Lower lobe of right lung (tissue), 2 donors: ENCODE results near the gene GRAMD2A. TPM values are rescaled to one million over a fixed set of nuclear protein-coding genes. Genes with fewer than 3 reads are reported as not detected.

Source experiments
- ATAC-seq, 2 donors: fragments of 200-7000 bp; cut with Tn5 transposase; one replicate each; pipeline ENCODE4 v1.9.1; 2020 to 2022; ENCODE audit warnings: mild to moderate bottlenecking in 2 of 2, moderate library complexity in 2 of 2
- DNase-seq: peaks from one replicate; pipeline ENCODE4 v3.0.0-alpha.2; 2020
- H3K27ac ChIP-seq: fragments of 200-600 bp; one replicate; pipeline ENCODE4 v1.8.0; 2022
- H3K27me3 ChIP-seq: fragments of 200-600 bp; one replicate; pipeline ENCODE4 v1.8.0; 2022; ENCODE audit warnings: low read depth
- H3K36me3 ChIP-seq: fragments of 200-600 bp; one replicate; pipeline ENCODE4 v1.8.0; 2022; ENCODE audit warnings: mild to moderate bottlenecking
- H3K4me1 ChIP-seq: fragments of 200-600 bp; one replicate; pipeline ENCODE4 v1.8.0; 2022
- H3K4me3 ChIP-seq: fragments of 200-600 bp; one replicate; pipeline ENCODE4 v1.8.0; 2022; ENCODE audit warnings: mild to moderate bottlenecking
- H3K9me3 ChIP-seq: fragments of 200-600 bp; one replicate; pipeline ENCODE4 v1.8.0; 2022
- CTCF ChIP-seq: fragments of 200-600 bp; IDR thresholded peaks from one replicate; pipeline ENCODE4 v1.8.0; 2022; ENCODE audit warnings: antibody characterized with exemption, mild to moderate bottlenecking
- intact Hi-C: fragments of 100-400 bp; cut with DNase I; formaldehyde crosslinking; loops from one replicate; pipeline ENCODE4 v1.11.0; 2022
- total RNA-seq: library from RNA; stranded (reverse); fragmentation: NEBNext Ultra II Directional; extraction: Animal tissue kit (Norgen Biotek cat#: 25700); gene quantifications from one replicate; pipeline ENCODE4 v1.2.1, GENCODE V29; 2021
- donor health status: DM: no; HTN: yes; CAD: no; lungs with severe emphysema.

The GRAMD2A gene
- total RNA-seq, 1 donor from 2014 or later, result 29.3 TPM

- H3K4me3 ChIP-seq, result no peak overlapping the region
- no peak overlapping the region for H3K27ac ChIP-seq
- H3K9me3 ChIP-seq, result no peaks in the 10 kb centered on the region
- no peak for DNase-seq
- ATAC-seq, result no peak
- intact Hi-C loops, result no loop called here
- H3K36me3 ChIP-seq, result peaks cover 89% of the 10 kb centered on the region
- H3K27me3 ChIP-seq, result no peaks in the 10 kb centered on the region
- no peak for TF ChIP-seq CTCF
- H3K4me1 ChIP-seq, result peaks cover 6% of the 10 kb centered on the region
Measured at GRCh38 chr15:72217216-72217615, 19.6 kb upstream of the GRAMD2A start.

GRCh38 chr15:72216079-72216478 is 18.5 kb upstream of the GRAMD2A start:
- no peaks in the 10 kb centered on the region for H3K4me1 ChIP-seq
- ATAC-seq, result no peak
- intact Hi-C loops, result no loop called here

GRCh38 chr15:72207558-72208085 is 10.0 kb upstream of the GRAMD2A start:
- ATAC-seq (no peak), DNase-seq (no peak)
- Histone ChIP-seq H3K4me1 (peaks cover 12% of the 10 kb centered on the region), H3K9me3 (no peaks in the 10 kb centered on the region), H3K4me3 (no peak overlapping the region), H3K36me3 (peaks cover 100% of the 10 kb centered on the region), H3K27ac (no peak overlapping the region), H3K27me3 (no peaks in the 10 kb centered on the region)
- intact Hi-C loops, result no loop called here
- TF ChIP-seq CTCF, result no peak

More at GRCh38 chr15:72216079-72216478, 18.5 kb upstream of the GRAMD2A start:
- DNase-seq, result no peak
- Histone ChIP-seq H3K9me3 (no peaks in the 10 kb centered on the region), H3K4me3 (no peak overlapping the region), H3K36me3 (peaks cover 97% of the 10 kb centered on the region), H3K27ac (no peak overlapping the region), H3K27me3 (no peaks in the 10 kb centered on the region)
- no peak for TF ChIP-seq CTCF

GRCh38 chr15:72206677-72207000 is 9.1 kb upstream of the GRAMD2A start:
- Histone ChIP-seq H3K9me3 (no peaks in the 10 kb centered on the region), H3K36me3 (peaks cover 100% of the 10 kb centered on the region), H3K4me1 (peaks cover 12% of the 10 kb centered on the region), H3K27ac (no peak overlapping the region), H3K4me3 (no peak overlapping the region), H3K27me3 (no peaks in the 10 kb centered on the region)
- intact Hi-C loops, result no loop called here
- ATAC-seq (no peak), DNase-seq (no peak)
- TF ChIP-seq CTCF, result no peak

- H3K9me3 ChIP-seq, result no peaks in the 10 kb centered on the region
- peaks cover 100% of the 10 kb centered on the region for H3K36me3 ChIP-seq
- H3K4me3 ChIP-seq, result no peak overlapping the region
- intact Hi-C loops, result no loop called here
- H3K27ac ChIP-seq, result no peak overlapping the region
- no peak for DNase-seq
- TF ChIP-seq CTCF, result no peak
- peaks cover 12% of the 10 kb centered on the region for H3K4me1 ChIP-seq
- no peak for ATAC-seq
- no peaks in the 10 kb centered on the region for H3K27me3 ChIP-seq
Measured at GRCh38 chr15:72205896-72206676, 8.5 kb upstream of the GRAMD2A start.
